Measurements from ENCODE around the gene BOLA2B. TPM values are rescaled to one million over a fixed set of nuclear protein-coding genes. Genes with fewer than 3 reads are reported as not detected.
A peak's percentile ranks its signal among the peaks of the same experiment; 100 is the strongest.

BOLA2B gene
- total and polyA plus RNA-seq, 2 experiments from 2014 or later, result 350 to 659 TPM

DNA sequence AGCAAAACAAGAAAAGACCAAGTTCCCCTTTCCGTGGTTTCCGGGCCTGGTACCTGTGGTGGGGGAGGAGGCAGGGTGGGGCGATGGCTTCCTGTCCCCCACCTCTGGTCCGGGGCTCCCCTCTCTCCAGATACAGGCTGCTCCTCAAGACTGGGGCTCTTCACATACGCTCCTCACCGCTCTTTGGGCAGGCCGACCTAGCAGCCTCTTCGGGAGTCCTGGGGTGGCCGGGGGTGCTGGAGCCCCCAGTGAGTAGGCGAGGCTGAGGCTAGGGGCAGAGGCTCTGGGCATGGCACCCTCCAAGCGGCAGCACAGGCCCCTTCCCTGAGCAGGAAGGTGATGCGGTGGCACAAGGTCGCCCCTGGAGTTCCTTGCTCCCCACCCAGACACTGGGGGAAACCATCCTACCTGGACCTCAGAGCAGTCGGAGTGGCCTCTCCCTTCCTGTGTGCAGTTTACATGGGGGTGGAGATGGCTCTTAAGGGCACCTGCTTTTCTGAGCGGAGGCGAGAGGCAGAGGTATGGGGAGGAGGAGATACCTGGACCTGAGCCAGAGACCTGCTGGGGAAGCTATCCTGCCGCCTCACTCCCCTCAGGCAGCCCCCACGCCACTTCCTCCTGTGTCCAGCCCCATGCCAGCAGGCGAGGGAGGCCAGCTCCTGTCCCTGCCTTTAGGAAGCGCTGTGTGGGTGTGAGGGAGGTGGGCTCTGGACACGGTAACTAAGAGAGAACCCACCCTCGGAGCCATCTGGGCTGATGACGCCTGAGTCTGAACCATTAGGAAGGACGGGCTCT, 9.2 kb downstream of the BOLA2B start:
- H3K27me3 Mint-ChIP-seq (ENCODE audit: insufficient read depth, low read depth, poor library complexity), result peaks cover 22% of the 10 kb centered on the region
- H3K36me3 Mint-ChIP-seq (ENCODE audit: low read depth), result no peaks in the 10 kb centered on the region
- peak overlapping the region; percentile 62 for H3K4me3 Mint-ChIP-seq
- peaks cover 4% of the 10 kb centered on the region; the same call in 1 of the 2 replicates for H3K4me1 ChIP-seq (ENCODE audit: insufficient read depth)
- no peaks in the 10 kb centered on the region for H3K36me3 ChIP-seq (ENCODE audit: insufficient read depth)
- H3K27ac Mint-ChIP-seq, result no peak overlapping the region
- peak overlapping the region; percentile 93 for H3K4me2 ChIP-seq
- H2AFZ ChIP-seq, result no peak overlapping the region
- 0 out of 2 replicates have a peak, but pooled peaks cover 5% of the 10 kb centered on the region for H3F3A ChIP-seq (replicated peaks; ENCODE audit: low read depth)
- H3K79me2 ChIP-seq (replicated peaks; ENCODE audit: insufficient read depth), result no peaks in the 10 kb centered on the region
- H3K27me3 ChIP-seq (ENCODE audit: insufficient read depth), result peaks cover 14% of the 10 kb centered on the region; the same call in 1 of the 2 replicates
- H4K20me1 ChIP-seq (replicated peaks; ENCODE audit: insufficient read depth), result no peaks in the 10 kb centered on the region
- no peaks in the 10 kb centered on the region for H3K9me2 ChIP-seq (ENCODE audit: insufficient read depth)
- H3K4me3 ChIP-seq, result peak overlapping the region; percentile 71
- DNase-seq (ENCODE audit: low spot score) (peak; percentile 16), ATAC-seq (no peak)
- peaks cover 15% of the 10 kb centered on the region for H3K4me1 Mint-ChIP-seq
- no peaks in the 10 kb centered on the region for H3K9me3 Mint-ChIP-seq
- TF ChIP-seq POLR2AphosphoS5 (IDR thresholded peaks at IDR 0.05; ENCODE audit: low read depth) (no peak), ZNF114 (CRISPR knock-in tag; IDR thresholded peaks at IDR 0.05) (no peak), NANOG (IDR thresholded peaks at IDR 0.05; ENCODE audit: borderline replicate concordance) (no peak), ZNF331 (CRISPR knock-in tag; IDR thresholded peaks at IDR 0.05; ENCODE audit: low read depth) (no peak), EZH2 (IDR thresholded peaks at IDR 0.05; ENCODE audit: low read depth, unreplicated experiment) (no peak), JUNB (IDR thresholded peaks at IDR 0.05; ENCODE audit: unreplicated experiment) (no peak), EZH2phosphoT487 (IDR thresholded peaks at IDR 0.05; ENCODE audit: unreplicated experiment) (no peak)
- TF ChIP-seq, protein P1, sequence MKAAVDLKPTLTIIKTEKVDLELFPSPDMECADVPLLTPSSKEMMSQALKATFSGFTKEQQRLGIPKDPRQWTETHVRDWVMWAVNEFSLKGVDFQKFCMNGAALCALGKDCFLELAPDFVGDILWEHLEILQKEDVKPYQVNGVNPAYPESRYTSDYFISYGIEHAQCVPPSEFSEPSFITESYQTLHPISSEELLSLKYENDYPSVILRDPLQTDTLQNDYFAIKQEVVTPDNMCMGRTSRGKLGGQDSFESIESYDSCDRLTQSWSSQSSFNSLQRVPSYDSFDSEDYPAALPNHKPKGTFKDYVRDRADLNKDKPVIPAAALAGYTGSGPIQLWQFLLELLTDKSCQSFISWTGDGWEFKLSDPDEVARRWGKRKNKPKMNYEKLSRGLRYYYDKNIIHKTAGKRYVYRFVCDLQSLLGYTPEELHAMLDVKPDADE (IDR thresholded peaks at IDR 0.05), result no peak
- no peak overlapping the region for H3K27ac ChIP-seq (ENCODE audit: low read depth)

DNA sequence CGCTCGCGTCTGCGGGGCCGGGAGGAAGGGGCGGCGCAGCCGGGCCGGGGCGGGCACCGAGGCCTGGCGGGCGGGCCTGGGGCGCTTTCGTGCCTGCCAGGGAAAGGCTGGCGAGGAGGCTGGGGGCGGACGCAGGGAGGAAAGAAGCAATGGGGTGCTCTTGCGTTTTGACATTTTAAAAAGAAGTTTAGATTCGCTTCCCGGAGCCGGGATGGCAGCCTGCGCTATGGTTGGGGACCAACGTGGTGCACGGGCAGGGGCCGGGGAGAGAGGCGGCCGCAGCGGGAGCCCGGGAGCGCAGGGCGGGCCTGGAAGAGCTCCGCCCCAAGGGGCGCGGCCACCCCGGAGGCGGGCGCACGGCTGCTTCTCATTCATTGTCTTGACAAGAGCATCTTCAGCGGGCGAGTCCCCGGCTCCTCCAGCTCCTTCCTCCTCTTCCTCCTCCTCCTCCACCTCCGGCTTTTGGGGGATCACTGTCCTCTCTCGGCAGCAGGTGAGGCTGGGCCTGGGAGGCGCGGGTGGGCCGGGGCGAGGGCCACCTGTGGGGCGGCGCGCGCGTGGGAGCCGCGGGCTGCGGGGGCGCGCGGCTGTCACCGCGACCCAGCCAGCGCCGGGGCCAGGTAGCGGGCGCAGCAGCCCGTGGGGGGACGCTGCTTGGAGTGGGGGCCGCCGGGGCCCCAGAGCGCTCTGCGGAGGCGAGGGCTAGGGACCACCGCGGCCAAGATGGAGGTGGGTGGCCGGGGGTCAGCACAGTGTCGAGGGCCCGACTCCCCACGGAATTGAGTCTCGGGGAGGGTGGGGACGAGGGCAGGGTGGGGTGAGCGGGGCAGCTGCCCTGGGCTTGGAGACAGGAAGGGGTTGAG, 10.0 kb downstream of the BOLA2B start, which contains the start of gene CORO1A:
TSS of gene CORO1A (plus strand) at position 370 of the 863 bp plus-strand sequence. CDS start 1,608 bp downstream, outside the sequence.
- peak within 1 kb of the TSS; percentile 71 for H3K4me3 ChIP-seq
- peak within 1 kb of the TSS; percentile 93 for H3K4me2 ChIP-seq
- H3K27me3 Mint-ChIP-seq (ENCODE audit: insufficient read depth, low read depth, poor library complexity), result peaks cover 22% of the 10 kb centered on the region
- peaks cover 4% of the 10 kb centered on the region; the same call in 1 of the 2 replicates for H3K4me1 ChIP-seq (ENCODE audit: insufficient read depth)
- H2AFZ ChIP-seq, result peak within 1 kb of the TSS; percentile 97
- H3K9me3 Mint-ChIP-seq, result no peaks in the 10 kb centered on the region
- H3K4me3 Mint-ChIP-seq, result peak within 1 kb of the TSS; percentile 79
- no peaks in the 10 kb centered on the region for H3K36me3 ChIP-seq (ENCODE audit: insufficient read depth)
- no peaks in the 10 kb centered on the region for H3K36me3 Mint-ChIP-seq (ENCODE audit: low read depth)
- no peaks in the 10 kb centered on the region for H3K79me2 ChIP-seq (replicated peaks; ENCODE audit: insufficient read depth)
- H3K4me1 Mint-ChIP-seq, result peaks cover 15% of the 10 kb centered on the region
- peak; percentile 66 for TF ChIP-seq POLR2AphosphoS5 (IDR thresholded peaks at IDR 0.05; ENCODE audit: low read depth)
- TF ChIP-seq CREB1 (CRISPR knock-in tag; IDR thresholded peaks at IDR 0.05; ENCODE audit: low read depth), result no peak
- H3K27ac ChIP-seq (ENCODE audit: low read depth), result no peak within 1 kb of the TSS
- DNase-seq (ENCODE audit: low spot score), result peak; percentile 92
- no peaks in the 10 kb centered on the region for H3K9me2 ChIP-seq (ENCODE audit: insufficient read depth)
- peaks cover 14% of the 10 kb centered on the region; the same call in 1 of the 2 replicates for H3K27me3 ChIP-seq (ENCODE audit: insufficient read depth)
- H3F3A ChIP-seq (replicated peaks; ENCODE audit: low read depth), result 0 out of 2 replicates have a peak, but pooled peaks cover 5% of the 10 kb centered on the region
- H3K27ac Mint-ChIP-seq, result no peak within 1 kb of the TSS
- H4K20me1 ChIP-seq (replicated peaks; ENCODE audit: insufficient read depth), result no peaks in the 10 kb centered on the region
- peak; percentile 75 for ATAC-seq

All from GM23338 (cell line).